Mesenchymal stem cell (in vitro differentiated cells and primary cell): ENCODE results near the gene SOCS1.
A peak's percentile ranks its signal among the peaks of the same experiment; 100 is the strongest.

Experiments used
- DNase-seq: peaks from one replicate; pipeline ENCODE4 v3.0.0-alpha.2; 2013
- H2AFZ ChIP-seq: one replicate; pipeline ENCODE4 v1.6.1; 2013; ENCODE audit warnings: low read depth, mild to moderate bottlenecking, control low read depth, inconsistent platforms, low read length, moderate library complexity
- H2AK5ac ChIP-seq: 2 replicates; pipeline ENCODE4 v1.6.1; 2013; ENCODE audit warnings: low read length, moderate library complexity, mild to moderate bottlenecking, inconsistent platforms; ENCODE audit not compliant: severe bottlenecking
- H2BK120ac ChIP-seq: one replicate; pipeline ENCODE4 v1.6.1; 2013; ENCODE audit warnings: low read depth, mild to moderate bottlenecking, inconsistent platforms, low read length, moderate library complexity
- H2BK12ac ChIP-seq, 2 experiments: one replicate each; pipeline ENCODE4 v1.6.1; 2013; ENCODE audit warnings: inconsistent platforms in 2 of 2, low read length in 2 of 2, mild to moderate bottlenecking in 2 of 2, moderate library complexity in 2 of 2, control low read depth in 1 of 2
- H2BK15ac ChIP-seq: one replicate; pipeline ENCODE4 v1.6.1; 2013; ENCODE audit warnings: mild to moderate bottlenecking, low read depth, inconsistent platforms; ENCODE audit not compliant: poor library complexity, severe bottlenecking
- H2BK5ac ChIP-seq: 2 replicates; pipeline ENCODE4 v1.6.1; 2013; ENCODE audit warnings: low read depth, mild to moderate bottlenecking, low read length, control low read depth, inconsistent platforms; ENCODE audit not compliant: poor library complexity, severe bottlenecking
- H3K14ac ChIP-seq, 2 experiments: one replicate each; pipeline ENCODE4 v1.6.1; 2013; ENCODE audit warnings: inconsistent platforms in 2 of 2, low read length in 2 of 2, control low read depth in 1 of 2, mild to moderate bottlenecking in 1 of 2, moderate library complexity in 1 of 2
- H3K18ac ChIP-seq, 2 experiments: one replicate each; pipeline ENCODE4 v1.6.1; 2013; ENCODE audit warnings: inconsistent platforms in 2 of 2, low read length in 2 of 2, control low read depth in 1 of 2, low read depth in 1 of 2, mild to moderate bottlenecking in 1 of 2
- H3K23ac ChIP-seq, 2 experiments: one replicate each; pipeline ENCODE4 v1.6.1; 2013; ENCODE audit warnings: inconsistent platforms in 2 of 2, low read length in 2 of 2, mild to moderate bottlenecking in 2 of 2, moderate library complexity in 2 of 2, control low read depth in 1 of 2
- H3K27ac ChIP-seq: 2 replicates; pipeline ENCODE4 v1.5.1; 2013; ENCODE audit warnings: mild to moderate bottlenecking, moderate library complexity, low read length, control low read depth, inconsistent platforms; ENCODE audit not compliant: poor library complexity, severe bottlenecking
- H3K27me3 ChIP-seq, 2 experiments: 2 replicates each; pipeline versions ENCODE4 v1.6.1 to v1.7.0; 2013; ENCODE audit warnings: low read length in 2 of 2, mild to moderate bottlenecking in 2 of 2, moderate library complexity in 2 of 2, control low read depth in 1 of 2, inconsistent platforms in 1 of 2; ENCODE audit not compliant: control insufficient read depth in 1 of 2, insufficient read depth in 1 of 2
- H3K36me3 ChIP-seq, 2 experiments: 2 replicates each; pipeline versions ENCODE4 v1.6.1 to v1.7.0; 2013; ENCODE audit warnings: low read length in 2 of 2, control low read depth in 1 of 2, inconsistent platforms in 1 of 2, low read depth in 1 of 2, mild to moderate bottlenecking in 1 of 2; ENCODE audit not compliant: insufficient read depth in 2 of 2, control insufficient read depth in 1 of 2
- H3K4ac ChIP-seq, 2 experiments: one replicate each; pipeline ENCODE4 v1.6.1; 2013; ENCODE audit warnings: inconsistent platforms in 2 of 2, low read length in 2 of 2, mild to moderate bottlenecking in 2 of 2, moderate library complexity in 2 of 2, control low read depth in 1 of 2, low read depth in 1 of 2
- H3K4me1 ChIP-seq: 2 replicates; pipeline ENCODE4 v1.6.1; 2013; ENCODE audit warnings: low read depth, low read length, control low read depth; ENCODE audit not compliant: control insufficient read depth, insufficient read depth
- H3K4me2 ChIP-seq: 2 replicates; pipeline ENCODE4 v1.6.1; 2013; ENCODE audit warnings: low read length, mild to moderate bottlenecking, inconsistent platforms; ENCODE audit not compliant: poor library complexity, severe bottlenecking
- H3K4me3 ChIP-seq, 2 experiments: 2 replicates each; pipeline versions ENCODE4 v1.5.1 to v1.7.0; 2013; ENCODE audit warnings: low read length in 2 of 2, mild to moderate bottlenecking in 2 of 2, control low read depth in 1 of 2, low read depth in 1 of 2; ENCODE audit not compliant: insufficient read depth in 1 of 2
- H3K79me1 ChIP-seq: replicated peaks from 2 replicates; pipeline ENCODE4 v1.6.1; 2013; ENCODE audit warnings: mild to moderate bottlenecking, control low read depth, low read length, inconsistent platforms; ENCODE audit not compliant: poor library complexity, severe bottlenecking
- H3K9ac ChIP-seq: 2 replicates; pipeline ENCODE4 v1.7.0; 2013; ENCODE audit warnings: mild to moderate bottlenecking, low read length, moderate library complexity
- H3K9me3 ChIP-seq: 2 replicates; pipeline ENCODE4 v1.7.0; 2013; ENCODE audit warnings: mild to moderate bottlenecking, low read length; ENCODE audit not compliant: control insufficient read depth
- H4K8ac ChIP-seq: one replicate; pipeline ENCODE4 v1.6.1; 2013; ENCODE audit warnings: inconsistent platforms, mild to moderate bottlenecking, low read length, moderate library complexity
- H4K91ac ChIP-seq: one replicate; pipeline ENCODE4 v1.6.1; 2013; ENCODE audit warnings: mild to moderate bottlenecking, low read length, inconsistent platforms
- WGBS: methylation state at CpG from one replicate; pipeline ENCODE4 v1.1.7; 2013; ENCODE audit warnings: mixed read lengths; 5-methylcytosine and 5-hydroxymethylcytosine counted together

SOCS1 gene

DNA sequence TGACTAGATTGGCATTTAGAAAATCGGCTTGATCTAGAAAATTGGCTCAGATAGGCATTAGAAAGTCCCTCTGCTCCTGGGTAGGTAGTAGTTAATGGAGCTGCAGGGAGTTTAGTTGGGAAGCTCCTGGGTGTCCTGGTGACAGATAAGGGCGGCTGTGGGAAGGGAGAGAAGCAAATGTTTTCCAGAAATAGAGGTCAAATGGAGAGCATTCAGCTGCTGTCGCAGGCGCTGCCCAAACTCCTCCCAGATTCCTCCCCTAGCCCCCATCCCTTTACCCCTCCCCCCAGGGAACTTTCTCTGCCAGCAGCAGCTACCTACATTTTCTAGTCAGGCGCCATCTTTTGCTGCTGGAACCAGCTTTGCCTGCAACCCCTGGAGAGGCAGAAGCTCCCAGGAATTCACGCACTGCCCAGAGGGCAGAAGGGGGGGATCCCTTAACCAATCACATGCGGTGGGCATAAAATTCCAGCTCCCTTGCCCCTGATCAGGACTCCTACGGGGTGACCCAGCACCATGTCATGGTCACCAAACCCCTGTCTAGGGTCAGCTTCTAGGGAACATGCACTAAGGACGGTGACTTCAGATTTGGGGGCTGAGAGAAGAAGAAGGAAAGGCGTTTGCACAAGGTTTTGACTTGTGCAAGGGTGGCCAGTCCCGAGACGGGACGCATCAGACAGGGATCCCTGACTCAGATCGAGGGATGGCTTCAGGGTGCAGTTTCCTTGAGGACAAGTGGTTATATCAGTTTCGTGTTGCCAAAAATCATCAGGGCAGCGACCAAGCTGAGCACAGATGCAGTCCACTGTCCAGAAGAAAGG lies 43.8 kb downstream of the SOCS1 start:
- Histone ChIP-seq H3K27me3 (peaks cover 8 to 12% of the 10 kb centered on the region in 2 experiments), H3K14ac (peak overlapping the region in 1 of 2 experiments; percentile 21), H3K4me2 (no peak overlapping the region), H2BK120ac (no peak overlapping the region), H4K91ac (no peak overlapping the region), H2BK15ac (no peak overlapping the region), H2BK12ac (no peak overlapping the region), H2AFZ (no peak overlapping the region), H3K9ac (no peak overlapping the region), H3K18ac (no peak overlapping the region), H3K9me3 (peaks cover 21% of the 10 kb centered on the region), H2AK5ac (no peak overlapping the region), H2BK5ac (no peak overlapping the region), H3K27ac (no peak overlapping the region), H4K8ac (no peak overlapping the region), H3K23ac (peak overlapping the region in 1 of 2 experiments; percentile 53), H3K4me3 (peak overlapping the region in 1 of 2 experiments; percentile 7), H3K4me1 (peaks cover 5% of the 10 kb centered on the region), H3K4ac (no peak overlapping the region), H3K79me1 (no peaks in the 10 kb centered on the region), H3K36me3 (no peaks in the 10 kb centered on the region)
- DNase-seq = no peak
- WGBS = 81% methylated on average over 15 of the region's 16 CpGs

DNA sequence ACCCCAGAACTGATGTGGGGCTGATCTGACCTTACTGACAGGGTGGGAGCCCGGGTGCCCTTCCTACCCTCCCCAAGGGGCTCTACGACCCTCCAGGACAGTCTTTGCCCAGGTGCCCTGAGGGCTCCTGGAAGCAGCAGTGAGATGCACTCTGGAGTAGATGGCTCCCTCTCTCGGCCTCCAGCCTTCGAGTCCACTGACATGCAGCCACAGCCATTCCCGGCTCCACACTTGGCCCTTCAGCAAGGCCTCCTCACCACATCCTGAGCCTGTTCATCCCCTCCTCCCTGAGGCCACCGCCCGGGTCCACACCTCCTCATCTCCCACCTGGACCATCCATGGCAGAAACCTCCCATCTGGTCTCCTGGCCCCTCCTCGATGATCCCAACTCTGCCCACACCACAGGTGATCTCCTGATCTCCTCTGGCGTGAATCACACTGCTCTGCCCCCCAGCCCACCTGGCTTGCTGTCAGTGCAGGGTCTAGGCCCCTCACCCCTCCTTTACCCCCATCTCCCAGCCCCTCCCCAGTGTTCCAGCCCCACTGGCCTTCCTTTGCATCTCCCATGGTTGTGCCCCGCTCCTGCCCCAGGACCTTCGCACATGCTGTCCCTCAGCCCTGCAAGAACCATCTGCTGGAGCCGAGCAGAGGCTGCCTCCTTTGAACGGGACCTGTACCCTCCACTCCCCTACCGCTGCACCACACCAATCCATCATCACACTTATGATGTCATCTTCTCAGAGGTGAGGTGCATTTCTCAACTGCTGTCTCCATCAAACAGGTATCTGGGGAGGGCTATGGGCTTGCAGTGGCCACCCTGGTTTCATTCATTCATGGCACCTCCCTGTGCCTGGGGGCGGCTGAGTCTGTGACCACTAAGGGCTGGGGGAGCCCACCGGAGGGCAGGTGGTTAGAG lies 44.7 kb downstream of the SOCS1 start:
- no peak overlapping the region for H3K18ac ChIP-seq
- no peak overlapping the region for H3K9ac ChIP-seq
- 82% methylated on average over 16 of the region's 16 CpGs for WGBS
- H3K9me3 ChIP-seq = peaks cover 15% of the 10 kb centered on the region
- no peak overlapping the region for H4K91ac ChIP-seq
- no peak overlapping the region for H4K8ac ChIP-seq
- H3K14ac ChIP-seq = no peak overlapping the region
- H2BK15ac ChIP-seq = no peak overlapping the region
- no peak overlapping the region for H3K27ac ChIP-seq
- no peak overlapping the region for H2BK120ac ChIP-seq
- H3K79me1 ChIP-seq = no peaks in the 10 kb centered on the region
- H3K4ac ChIP-seq = no peak overlapping the region
- H2BK5ac ChIP-seq = no peak overlapping the region
- no peak overlapping the region for H3K4me3 ChIP-seq
- H3K27me3 ChIP-seq = peaks cover 8 to 12% of the 10 kb centered on the region in 2 experiments
- H3K36me3 ChIP-seq = no peaks in the 10 kb centered on the region
- peak overlapping the region in 1 of 2 experiments; percentile 66 for H3K23ac ChIP-seq
- no peak overlapping the region for H2BK12ac ChIP-seq
- no peak overlapping the region for H3K4me2 ChIP-seq
- no peak overlapping the region for H2AK5ac ChIP-seq
- H2AFZ ChIP-seq = no peak overlapping the region
- no peak for DNase-seq
- H3K4me1 ChIP-seq = peaks cover 11% of the 10 kb centered on the region

DNA sequence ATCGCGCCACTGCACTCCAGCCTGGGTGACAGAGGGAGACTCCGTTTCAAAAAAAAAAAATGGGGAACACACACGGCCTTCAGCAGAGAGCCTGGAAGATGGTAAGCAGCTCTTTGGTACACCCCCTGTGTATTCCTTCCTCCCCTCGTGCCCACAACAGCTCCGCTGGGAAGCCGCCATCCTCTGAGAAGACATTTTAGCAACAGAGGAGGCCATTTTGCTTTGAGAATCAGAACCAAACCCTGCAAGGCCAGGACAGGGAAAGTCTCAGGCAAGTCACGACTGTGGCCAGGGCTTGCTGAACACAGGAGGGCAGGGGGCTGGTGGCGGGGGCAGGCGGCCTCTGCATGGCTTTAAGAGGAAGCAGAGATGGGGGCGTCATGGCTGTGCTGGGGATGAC lies 45.7 kb downstream of the SOCS1 start:
- no peak overlapping the region for H3K14ac ChIP-seq
- H3K36me3 ChIP-seq = no peaks in the 10 kb centered on the region
- peaks cover 8 to 12% of the 10 kb centered on the region in 2 experiments for H3K27me3 ChIP-seq
- H4K8ac ChIP-seq = no peak overlapping the region
- H2AFZ ChIP-seq = no peak overlapping the region
- H3K79me1 ChIP-seq = no peaks in the 10 kb centered on the region
- no peak overlapping the region for H2BK5ac ChIP-seq
- no peak overlapping the region for H2AK5ac ChIP-seq
- no peak overlapping the region for H3K4me3 ChIP-seq
- no peak overlapping the region for H3K23ac ChIP-seq
- no peak for DNase-seq
- 97% methylated on average over 10 of the region's 11 CpGs for WGBS
- peaks cover 8% of the 10 kb centered on the region for H3K9me3 ChIP-seq
- no peak overlapping the region for H3K9ac ChIP-seq
- H3K4ac ChIP-seq = peak overlapping the region in 1 of 2 experiments; percentile 13
- H2BK15ac ChIP-seq = no peak overlapping the region
- no peak overlapping the region for H3K4me2 ChIP-seq
- H2BK120ac ChIP-seq = no peak overlapping the region
- H3K27ac ChIP-seq = no peak overlapping the region
- H2BK12ac ChIP-seq = no peak overlapping the region
- no peak overlapping the region for H4K91ac ChIP-seq
- peaks cover 15% of the 10 kb centered on the region for H3K4me1 ChIP-seq
- H3K18ac ChIP-seq = no peak overlapping the region
